Stimulated activated CD4-positive, alpha-beta T cell treated with anti-CD3 and anti-CD28 coated beads, Interleukin-1b, Interleukin-23, amount 100 ng/mL, for 48 hours (primary cell): ENCODE data around the gene COLEC11.
"Not testable (repeated sequence)": the region's sequence is repeated elsewhere in the genome, so short reads cannot be mapped to it uniquely, and the experiment has no call there.

Source experiments
- DNase-seq: peaks from one replicate; pipeline ENCODE4 v3.0.0-alpha.2; 2020

COLEC11 gene

DNA sequence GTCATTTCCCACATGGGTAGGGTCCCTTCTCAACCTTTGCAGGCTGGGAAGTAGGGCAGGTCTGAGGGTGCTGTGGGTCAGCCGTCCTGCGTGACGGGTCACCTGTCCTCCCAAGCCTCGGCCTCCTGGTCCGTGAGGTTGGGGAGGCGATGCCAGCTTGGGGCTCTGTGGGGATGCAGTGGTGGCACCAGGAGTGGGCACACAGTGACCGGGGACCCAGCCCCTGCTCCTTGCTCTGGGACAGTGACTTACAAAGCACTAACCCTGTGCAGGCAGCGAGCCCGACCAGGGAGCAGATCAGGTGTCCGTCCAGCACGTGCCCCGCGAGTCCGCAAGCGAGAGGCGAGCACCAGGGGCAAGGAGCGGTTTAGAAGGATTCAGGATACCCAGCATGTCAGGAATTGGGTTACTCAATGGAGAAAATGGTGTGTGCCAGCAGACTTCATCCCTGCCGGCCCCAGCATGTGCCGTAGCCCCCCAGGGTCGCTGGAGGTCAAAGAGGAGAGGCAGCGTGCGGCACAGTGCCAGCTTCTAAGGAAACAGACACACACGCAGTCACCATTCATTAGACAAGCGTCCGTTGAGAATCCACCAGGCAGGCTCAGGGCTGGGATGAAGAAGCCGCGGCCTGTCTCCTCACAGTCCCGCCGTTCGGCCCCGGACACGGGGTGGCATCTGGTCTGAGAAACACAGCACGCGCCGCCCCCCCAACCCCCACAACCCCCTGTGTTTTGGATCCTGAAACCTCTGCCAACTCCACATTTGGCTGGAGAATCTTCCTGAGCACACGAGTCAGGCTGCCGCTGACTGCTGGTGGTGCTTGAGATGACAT lies 11.7 kb downstream of the COLEC11 start:
- no peak for DNase-seq

GRCh38 chr2:3608373-3609278 lies 13.7 kb downstream of the COLEC11 start:
- no peak for DNase-seq

- DNase-seq, result not testable (repeated sequence)
Observed at GRCh38 chr2:3609279-3609673, 14.4 kb downstream of the COLEC11 start.

GRCh38 chr2:3610415-3610814 lies 15.5 kb downstream of the COLEC11 start:
- no peak for DNase-seq

- no peak for DNase-seq
Observed at GRCh38 chr2:3610881-3611505, 16.1 kb downstream of the COLEC11 start.

DNA sequence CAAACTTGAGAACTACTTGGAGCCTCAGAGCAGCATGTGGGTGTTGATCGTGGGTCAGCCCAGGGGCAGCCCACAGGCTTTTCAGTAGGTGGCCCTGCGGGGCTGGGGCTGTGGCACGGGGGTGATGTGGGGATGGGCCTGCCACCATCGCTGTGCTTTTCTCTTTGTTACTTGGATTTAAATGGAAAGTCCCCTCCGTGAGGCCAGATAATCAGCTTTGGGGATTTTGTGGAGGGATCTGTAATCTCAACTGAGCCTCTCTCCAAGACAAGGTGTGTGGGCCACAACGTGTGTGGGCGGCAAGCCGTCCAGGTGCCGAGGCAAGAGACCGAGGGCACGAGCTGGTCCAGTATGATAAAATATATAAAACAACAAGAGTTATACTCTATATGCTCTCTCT lies 16.7 kb downstream of the COLEC11 start:
- no peak for DNase-seq

DNA sequence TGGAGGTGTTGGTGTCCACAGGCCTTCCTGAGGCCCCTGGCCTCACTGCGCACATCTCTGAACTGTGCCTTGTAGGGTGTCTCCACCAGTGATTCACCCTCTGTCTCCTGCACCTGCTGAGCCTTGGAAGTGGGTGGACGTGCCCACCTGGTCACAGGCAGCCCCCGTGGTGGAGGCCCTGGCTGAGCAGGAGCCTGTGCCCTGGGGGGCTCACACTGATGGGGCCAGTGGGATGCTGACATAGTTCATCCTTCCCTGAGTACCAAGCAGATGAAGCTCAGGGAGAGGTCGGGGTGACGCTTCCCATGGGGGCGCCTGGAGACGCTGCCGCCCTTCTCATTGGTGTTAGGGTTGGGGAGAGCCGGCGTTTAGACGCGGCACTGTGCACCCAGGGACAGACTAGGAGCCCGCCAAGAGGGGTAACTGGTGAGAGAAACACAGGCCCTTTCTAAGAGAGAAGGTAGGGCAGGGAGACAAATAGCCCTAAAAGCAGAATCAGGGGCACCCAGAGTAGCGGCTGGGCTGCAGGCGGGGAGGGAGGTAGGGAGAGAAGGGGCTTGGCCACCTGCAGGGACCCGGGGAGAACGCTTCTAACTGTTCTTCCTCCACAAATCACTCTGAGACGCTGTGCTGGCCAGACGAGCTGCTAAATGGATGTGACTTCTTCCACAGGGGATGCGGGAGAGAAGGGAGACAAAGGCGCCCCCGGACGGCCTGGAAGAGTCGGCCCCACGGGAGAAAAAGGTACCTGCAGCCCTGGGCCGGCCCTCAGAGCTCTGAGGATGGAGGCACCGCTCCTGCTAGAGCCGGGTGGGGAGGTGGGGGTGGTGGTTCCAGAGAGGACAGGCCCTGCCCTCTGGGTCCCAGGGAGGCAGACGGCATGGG lies 18.0 kb downstream of the COLEC11 start:
- DNase-seq, result no peak

GRCh38 chr2:3613524-3613905 lies 18.6 kb downstream of the COLEC11 start:
- DNase-seq, result no peak

DNA sequence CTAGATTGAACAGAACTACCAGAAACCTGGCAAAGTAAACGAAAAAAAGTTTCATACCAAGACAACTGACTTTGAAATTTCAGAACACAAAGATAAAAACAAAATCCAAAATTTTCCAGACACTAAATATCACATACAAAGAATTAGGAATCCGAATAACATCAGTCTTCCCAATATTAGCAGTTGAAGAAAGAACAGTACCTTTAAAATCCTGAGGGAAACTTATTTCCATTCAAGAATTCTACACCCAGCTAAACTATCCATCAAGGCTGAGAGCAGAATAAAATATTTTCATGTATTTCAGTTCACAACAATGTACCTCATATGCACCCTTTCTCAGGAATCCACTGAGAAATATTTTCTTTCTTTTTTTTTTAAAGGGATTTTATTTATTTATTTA lies 19.8 kb downstream of the COLEC11 start:
- not testable (repeated sequence) for DNase-seq

DNA sequence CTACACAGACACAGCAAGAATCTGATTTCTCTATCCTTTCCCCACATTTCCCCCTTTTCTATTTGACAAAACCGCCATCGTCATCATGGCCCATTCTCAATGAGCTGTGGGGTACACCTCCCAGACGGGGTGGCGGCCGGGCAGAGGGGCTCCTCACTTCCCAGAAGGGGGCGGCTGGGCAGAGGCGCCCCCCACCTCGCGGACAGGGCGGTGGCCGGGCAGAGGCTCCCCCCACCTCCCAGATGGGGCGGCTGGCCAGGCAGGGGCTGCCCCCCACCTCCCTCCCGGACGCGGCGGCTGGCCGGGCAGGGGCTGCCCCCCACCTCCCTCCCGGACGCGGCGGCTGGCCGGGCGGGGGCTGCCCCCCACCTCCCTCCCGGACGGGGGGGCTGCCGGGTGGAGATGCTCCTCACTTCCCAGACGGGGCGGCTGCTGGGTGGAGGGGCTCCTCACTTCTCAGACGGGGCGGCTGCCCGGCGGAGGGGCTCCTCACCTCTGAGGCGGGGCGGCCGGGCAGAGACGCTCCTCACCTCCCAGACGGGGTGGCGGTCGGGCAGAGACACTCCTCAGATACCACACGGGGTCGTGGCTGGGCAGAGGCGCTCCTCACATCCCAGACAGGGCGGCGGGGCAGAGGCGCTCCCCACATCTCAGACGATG lies 20.8 kb downstream of the COLEC11 start:
- not testable (repeated sequence) for DNase-seq

GRCh38 chr2:3616435-3617197 lies 21.7 kb downstream of the COLEC11 start:
- DNase-seq, result not testable (repeated sequence)

DNA sequence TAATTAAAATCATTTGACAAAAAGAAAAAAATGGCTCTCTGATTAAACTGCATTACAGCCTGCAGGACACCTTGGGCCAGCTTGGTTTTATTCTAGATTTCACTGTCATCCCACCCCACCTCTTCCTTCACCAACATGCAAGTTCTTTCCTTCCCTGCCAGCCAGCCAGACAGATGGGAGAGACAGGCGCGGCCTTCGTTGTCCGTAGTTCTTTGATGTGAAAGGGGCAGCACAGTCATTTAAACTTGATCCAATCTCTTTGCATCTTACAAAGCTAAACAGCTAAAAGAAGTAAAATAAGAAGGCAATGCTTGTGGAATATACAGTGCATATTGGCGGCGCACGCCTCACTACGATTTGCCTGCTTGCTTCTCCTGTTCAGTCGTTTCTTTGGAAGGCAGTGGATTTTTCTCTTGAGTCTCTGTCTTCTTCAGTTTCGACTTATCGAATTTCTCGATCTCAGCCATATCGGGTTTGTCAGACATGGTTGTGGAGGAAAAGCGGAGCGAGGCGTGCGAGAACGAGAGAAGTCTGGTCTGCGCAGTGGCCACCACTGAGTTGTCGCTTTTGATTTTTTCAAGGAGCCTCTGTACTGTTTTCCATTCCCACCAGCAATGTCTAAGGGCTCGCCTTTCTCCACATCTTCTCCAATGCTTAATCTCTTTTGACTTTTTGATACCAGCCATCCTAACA lies 22.4 kb downstream of the COLEC11 start:
- no peak for DNase-seq

DNA sequence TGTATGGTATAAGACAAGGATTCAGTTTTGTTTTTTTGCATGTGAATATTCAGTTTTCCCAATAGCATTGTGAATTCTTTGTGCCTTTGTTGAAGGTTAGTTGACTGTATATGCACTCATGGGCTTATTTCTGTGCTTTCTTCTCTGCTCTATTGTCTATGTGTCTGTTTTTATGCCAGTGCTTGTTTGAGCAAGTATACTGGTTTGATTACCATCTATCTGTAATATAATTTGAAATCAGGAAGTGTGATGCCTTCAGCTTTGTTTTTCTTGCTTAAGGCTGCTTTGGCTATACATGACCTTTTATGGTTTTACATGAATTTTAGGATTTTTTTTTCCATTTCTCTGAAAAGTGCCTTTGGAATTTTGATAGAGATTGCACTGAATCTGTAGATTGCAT lies 23.5 kb downstream of the COLEC11 start:
- DNase-seq, result no peak

GRCh38 chr2:3619033-3619432 lies 24.1 kb downstream of the COLEC11 start:
- no peak for DNase-seq

DNA sequence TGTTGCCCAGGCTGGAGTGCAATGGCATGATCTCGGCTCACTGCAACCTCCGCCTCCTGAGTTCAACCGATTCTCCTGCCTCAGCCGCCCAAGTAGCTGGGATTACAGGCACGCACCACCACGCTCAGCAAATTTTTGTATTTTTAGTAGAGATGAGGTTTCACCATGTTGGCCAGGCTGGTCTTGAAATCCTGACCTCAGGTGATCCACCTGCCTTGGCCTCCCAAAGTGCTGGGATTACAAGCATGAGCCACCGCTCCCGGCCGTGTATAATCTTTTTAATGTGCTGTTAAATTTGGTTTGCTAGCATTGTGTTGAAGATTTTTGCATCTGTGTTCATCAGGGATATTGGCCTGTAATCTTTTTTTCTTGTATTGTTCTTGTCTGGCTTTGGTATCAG lies 24.7 kb downstream of the COLEC11 start:
- DNase-seq, result not testable (repeated sequence)

GRCh38 chr2:3620834-3621233 lies 25.9 kb downstream of the COLEC11 start:
- no peak for DNase-seq

- no peak for DNase-seq
Observed at GRCh38 chr2:3622967-3623366, 28.1 kb downstream of the COLEC11 start.

- no peak for DNase-seq
Observed at GRCh38 chr2:3624059-3624794, 29.3 kb downstream of the COLEC11 start.

DNA sequence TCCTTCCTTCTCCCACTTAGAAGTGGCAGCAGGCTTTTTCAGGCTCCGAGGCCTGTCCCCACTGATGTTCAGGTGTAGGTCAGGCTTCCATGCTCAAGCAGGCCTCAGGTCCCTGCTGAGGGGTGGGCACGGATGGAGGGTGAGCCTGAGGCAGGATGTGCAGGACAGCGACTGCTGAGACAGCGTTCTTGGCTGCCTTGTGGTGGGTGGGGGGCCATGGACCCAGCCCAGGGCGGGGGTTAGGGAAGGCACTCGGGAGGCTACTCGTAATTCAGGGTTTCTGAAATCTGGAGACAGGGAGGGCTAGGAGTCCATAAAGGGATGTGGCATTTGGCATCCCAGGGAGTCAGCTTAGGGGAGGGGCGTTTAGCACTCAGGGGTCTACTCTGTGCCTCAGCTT lies 30.3 kb downstream of the COLEC11 start:
- DNase-seq, result no peak
